Measurements from ENCODE around the gene DDB1. TPM values are rescaled to one million over a fixed set of nuclear protein-coding genes. Genes with fewer than 3 reads are reported as not detected.

Gene DDB1
- total RNA-seq, 1 experiment from 2014 or later = 284 TPM

GRCh38 chr11:61287338-61287977, 45.4 kb downstream of the DDB1 start:
- 0 out of 2 replicates have a peak, but pooled peaks cover 5% of the 10 kb centered on the region for H3K4me1 ChIP-seq
- H3K27ac Mint-ChIP-seq (ENCODE audit: unreplicated experiment) = no peak overlapping the region
- no peak for DNase-seq
- ChIA-PET CTCF (no interaction called here), POLR2A (no interaction called here)
- peaks cover 24% of the 10 kb centered on the region for H3K36me3 Mint-ChIP-seq (ENCODE audit: insufficient read depth, unreplicated experiment)
- no peak overlapping the region for H3K4me3 ChIP-seq (ENCODE audit: low read depth, low read length)
- no peaks in the 10 kb centered on the region for H3K27me3 Mint-ChIP-seq (ENCODE audit: insufficient read depth, unreplicated experiment)
- no peak overlapping the region for H3K4me3 Mint-ChIP-seq (ENCODE audit: unreplicated experiment)
- no TSS peak for BruUV-seq (replicated peaks)
- intact Hi-C loops (cut with micrococcal nuclease; ENCODE audit: unreplicated experiment) = no loop called here
- H3K9me3 Mint-ChIP-seq (ENCODE audit: unreplicated experiment) = peaks cover 12% of the 10 kb centered on the region
- no peaks in the 10 kb centered on the region for H3K9me3 ChIP-seq
- H3K27me3 ChIP-seq (replicated peaks; ENCODE audit: control insufficient read depth, insufficient read depth, low read length) = no peaks in the 10 kb centered on the region
- peaks cover 10% of the 10 kb centered on the region for H3K4me1 Mint-ChIP-seq (ENCODE audit: low read depth, unreplicated experiment)
- no peak for TF ChIP-seq CTCF (IDR thresholded peaks at IDR 0.05; ENCODE audit: insufficient read depth in 1 of 2, low read depth in 1 of 2, low read length in 1 of 2, severe bottlenecking in 1 of 2, unreplicated experiment in 1 of 2)
- peaks cover 10% of the 10 kb centered on the region for H3K36me3 ChIP-seq (ENCODE audit: control insufficient read depth, insufficient read depth, low read length)

- Mint-ChIP-seq H3K27ac (ENCODE audit: unreplicated experiment) (no peak overlapping the region), H3K4me3 (ENCODE audit: unreplicated experiment) (no peak overlapping the region), H3K4me1 (ENCODE audit: low read depth, unreplicated experiment) (peaks cover 10% of the 10 kb centered on the region), H3K36me3 (ENCODE audit: insufficient read depth, unreplicated experiment) (peaks cover 30% of the 10 kb centered on the region), H3K27me3 (ENCODE audit: insufficient read depth, unreplicated experiment) (no peaks in the 10 kb centered on the region), H3K9me3 (ENCODE audit: unreplicated experiment) (peaks cover 12% of the 10 kb centered on the region)
- intact Hi-C loops (cut with micrococcal nuclease; ENCODE audit: unreplicated experiment) = no loop called here
- Histone ChIP-seq H3K4me3 (ENCODE audit: low read depth, low read length) (no peak overlapping the region), H3K9me3 (no peaks in the 10 kb centered on the region), H3K36me3 (ENCODE audit: control insufficient read depth, insufficient read depth, low read length) (peaks cover 9% of the 10 kb centered on the region), H3K27me3 (replicated peaks; ENCODE audit: control insufficient read depth, insufficient read depth, low read length) (no peaks in the 10 kb centered on the region), H3K4me1 (0 out of 2 replicates have a peak, but pooled peaks cover 5% of the 10 kb centered on the region)
- no peak for TF ChIP-seq CTCF (IDR thresholded peaks at IDR 0.05; ENCODE audit: insufficient read depth in 1 of 2, low read depth in 1 of 2, low read length in 1 of 2, severe bottlenecking in 1 of 2, unreplicated experiment in 1 of 2)
- ChIA-PET CTCF (interaction anchor here (0.6 kb wide), 1 partner anchor 10 kb away, joined by 3 read pairs; no protein-coding TSS in a partner anchor), POLR2A (no interaction called here)
- no TSS peak for BruUV-seq (replicated peaks)
- no peak for DNase-seq
These were observed 49.3 kb downstream of the DDB1 start for GRCh38 chr11:61283613-61284012.

GRCh38 chr11:61281581-61282250, 51.2 kb downstream of the DDB1 start:
- no TSS peak for BruUV-seq (replicated peaks)
- H3K4me1 ChIP-seq = 0 out of 2 replicates have a peak, but pooled peaks cover 5% of the 10 kb centered on the region
- CTCF ChIA-PET = interaction anchor here (1.1 kb wide), 1 partner anchor 8 kb away, joined by 3 read pairs; no protein-coding TSS in a partner anchor

More at GRCh38 chr11:61281581-61282250, 51.2 kb downstream of the DDB1 start:
- Mint-ChIP-seq H3K4me3 (ENCODE audit: unreplicated experiment) (no peak overlapping the region), H3K27ac (ENCODE audit: unreplicated experiment) (no peak overlapping the region), H3K36me3 (ENCODE audit: insufficient read depth, unreplicated experiment) (peaks cover 24% of the 10 kb centered on the region), H3K27me3 (ENCODE audit: insufficient read depth, unreplicated experiment) (no peaks in the 10 kb centered on the region), H3K4me1 (ENCODE audit: low read depth, unreplicated experiment) (peaks cover 10% of the 10 kb centered on the region), H3K9me3 (ENCODE audit: unreplicated experiment) (peaks cover 12% of the 10 kb centered on the region)
- Histone ChIP-seq H3K4me3 (ENCODE audit: low read depth, low read length) (no peak overlapping the region), H3K27me3 (replicated peaks; ENCODE audit: control insufficient read depth, insufficient read depth, low read length) (no peaks in the 10 kb centered on the region), H3K9me3 (no peaks in the 10 kb centered on the region), H3K36me3 (ENCODE audit: control insufficient read depth, insufficient read depth, low read length) (peaks cover 8% of the 10 kb centered on the region)
- POLR2A ChIA-PET = no interaction called here
- intact Hi-C loops (cut with micrococcal nuclease; ENCODE audit: unreplicated experiment) = no loop called here
- DNase-seq = no peak
- no peak for TF ChIP-seq CTCF (IDR thresholded peaks at IDR 0.05; ENCODE audit: insufficient read depth in 1 of 2, low read depth in 1 of 2, low read length in 1 of 2, severe bottlenecking in 1 of 2, unreplicated experiment in 1 of 2)

All from Caco-2 (cell line).